Endothelial cell of umbilical vein (primary cell): ENCODE results near the gene MARF1. TPM values are rescaled to one million over a fixed set of nuclear protein-coding genes. Genes with fewer than 3 reads are reported as not detected.

ENCODE experiments used
- BruUV-seq: library from RNA; stranded (reverse); fragments of 400-500 nt; replicated peaks from 2 replicates; lab custom pipeline; 2021; lab: Mats Ljungman, UMichigan
- CTCF ChIA-PET: fragments of 300-600, 350-600 bp; sonication (Branson Sonifier 250); formaldehyde crosslinking; loops from one replicate; lab custom pipeline; 2021; ENCODE audit warnings: antibody characterized with exemption, inconsistent platforms; lab: Charles Lee
- POLR2A ChIA-PET: fragments of 300-600, 350-600 bp; sonication (Branson Sonifier 250); formaldehyde crosslinking; loops from one replicate; lab custom pipeline; 2021; ENCODE audit warnings: antibody characterized with exemption, inconsistent platforms; lab: Charles Lee
- DNase-seq: peaks from one replicate; pipeline ENCODE4 v3.0.0-alpha.2; 2011; ENCODE audit warnings: low read depth, low spot score
- FAIRE-seq: peaks from 2 replicates; lab custom pipeline; 2011; peaks lifted over from hg19 to GRCh38; lab: Jason Lieb, UNC
- H2AFZ ChIP-seq: 2 replicates; pipeline ENCODE4 v1.6.0; 2012; ENCODE audit warnings: low read depth, low read length, control low read depth, inconsistent platforms
- H3K27ac ChIP-seq: 2 replicates; pipeline ENCODE4 v1.5.1; 2011; ENCODE audit warnings: low read depth, mild to moderate bottlenecking, control low read depth, low read length, moderate library complexity; ENCODE audit not compliant: insufficient read depth
- H3K27me3 ChIP-seq, 2 experiments: 2 replicates each; pipeline versions ENCODE4 v1.6.0 to v1.6.1; 2011; ENCODE audit warnings: low read length in 2 of 2, mixed read lengths in 1 of 2; ENCODE audit not compliant: control insufficient read depth in 2 of 2, insufficient read depth in 2 of 2
- H3K36me3 ChIP-seq, 2 experiments: 2 replicates in 1 of 2; 3 replicates in 1 of 2; pipeline ENCODE4 v1.5.1; 2011; ENCODE audit warnings: low read length in 2 of 2, mild to moderate bottlenecking in 1 of 2, moderate library complexity in 1 of 2; ENCODE audit not compliant: control insufficient read depth in 2 of 2, insufficient read depth in 2 of 2; ENCODE audit errors: extremely low read depth in 1 of 2
- H3K4me1 ChIP-seq: 3 replicates; pipeline ENCODE4 v1.5.1; 2011; ENCODE audit warnings: mild to moderate bottlenecking, low read length; ENCODE audit not compliant: control insufficient read depth, insufficient read depth; ENCODE audit errors: extremely low read depth
- H3K4me2 ChIP-seq: 2 replicates; pipeline ENCODE4 v1.6.1; 2011; ENCODE audit warnings: low read length, control low read depth, mixed read lengths; ENCODE audit not compliant: insufficient read depth
- H3K4me3 ChIP-seq, 3 experiments: fragments of 200-600 bp in 1 of 3; sonication (generic), shearing (Covaris generic) in 1 of 3; replicated peaks in 1 of 3; 2 replicates each; pipeline ENCODE4 v1.5.1; 2011 to 2016; ENCODE audit warnings: control low read depth in 3 of 3, low read length in 3 of 3, mild to moderate bottlenecking in 2 of 3, inconsistent platforms in 1 of 3, low read depth in 1 of 3, moderate library complexity in 1 of 3; ENCODE audit not compliant: insufficient read depth in 1 of 3
- H3K79me2 ChIP-seq: 2 replicates; pipeline ENCODE4 v1.6.0; 2012; ENCODE audit warnings: low read length, inconsistent platforms; ENCODE audit not compliant: control insufficient read depth, insufficient read depth
- H3K9ac ChIP-seq: replicated peaks from 2 replicates; pipeline ENCODE3; 2011; ENCODE audit warnings: low read length, control low read depth; ENCODE audit not compliant: insufficient read depth; ENCODE audit errors: extremely low read depth
- H3K9me1 ChIP-seq: replicated peaks from 3 replicates; pipeline ENCODE4 v1.6.0; 2011; ENCODE audit warnings: mild to moderate bottlenecking, low read length; ENCODE audit not compliant: control insufficient read depth, insufficient read depth; ENCODE audit errors: extremely low read depth
- H3K9me3 ChIP-seq: replicated peaks from 2 replicates; pipeline ENCODE4 v1.5.1; 2012; ENCODE audit warnings: low read length, inconsistent platforms; ENCODE audit not compliant: control insufficient read depth, insufficient read depth
- H4K20me1 ChIP-seq: replicated peaks from 2 replicates; pipeline ENCODE3; 2011; ENCODE audit warnings: mild to moderate bottlenecking, low read length; ENCODE audit not compliant: control insufficient read depth, insufficient read depth; ENCODE audit errors: extremely low read depth
- EZH2 ChIP-seq: IDR thresholded peaks from 2 replicates; pipeline ENCODE4 v1.6.1; 2012; ENCODE audit warnings: borderline replicate concordance, low read depth, mild to moderate bottlenecking, moderate library complexity, low read length, inconsistent platforms; ENCODE audit not compliant: severe bottlenecking
- FOS ChIP-seq: IDR thresholded peaks from 2 replicates; pipeline ENCODE4 v1.6.1; 2011; ENCODE audit warnings: mild to moderate bottlenecking, low read length, moderate library complexity, borderline replicate concordance; ENCODE audit not compliant: insufficient read depth
- GATA2 ChIP-seq: IDR thresholded peaks from 2 replicates; pipeline ENCODE4 v1.7.0; 2011; ENCODE audit warnings: low read depth, mild to moderate bottlenecking, moderate library complexity, mixed read lengths, low read length; ENCODE audit not compliant: insufficient read length, insufficient read depth
- JUN ChIP-seq: IDR thresholded peaks from 2 replicates; pipeline ENCODE4 v1.6.1; 2011; ENCODE audit warnings: borderline replicate concordance, low read depth; ENCODE audit not compliant: insufficient read length, insufficient read depth
- MAX ChIP-seq: IDR thresholded peaks from 2 replicates; pipeline ENCODE4 v1.6.1; 2011; ENCODE audit not compliant: insufficient read depth, insufficient read length
- MYC ChIP-seq: IDR thresholded peaks from one replicate; pipeline ENCODE4 v1.6.1; 2011; ENCODE audit warnings: mild to moderate bottlenecking, low read depth, low read length
- POLR2A ChIP-seq: IDR thresholded peaks from 2 replicates; pipeline ENCODE4 v1.6.1; 2012; ENCODE audit warnings: low read depth, mild to moderate bottlenecking, control low read depth, low read length
- POLR2AphosphoS5 ChIP-seq: IDR thresholded peaks from 2 replicates; pipeline ENCODE4 v1.6.1; 2012; ENCODE audit warnings: low read depth, mild to moderate bottlenecking, control low read depth, low read length, moderate library complexity; ENCODE audit not compliant: insufficient read depth
- dilution Hi-C: fragments of 300-500 bp; cut with MboI; formaldehyde crosslinking; loops from one replicate; pipeline ENCODE4 v1.15.0; 2019; ENCODE audit warnings: low sequenced_read_pairs; ENCODE audit not compliant: extremely low pct_ligation_motif_present
- intact Hi-C: fragments of 100-400 bp; cut with micrococcal nuclease; formaldehyde crosslinking; loops from one replicate; pipeline ENCODE4 v1.10.0; 2022
- polyA plus RNA-seq, 4 experiments: library from polyadenylated mRNA; depleted of rRNA in 3 of 4; stranded (reverse) in 3 of 4; unstranded in 1 of 4; fragments of >200 nt; gene quantifications; 2 replicates each; pipeline versions ENCODE4 v1.2.1 to v1.2.3, GENCODE V29; 2011 to 2012; ENCODE audit warnings: missing spikeins in 1 of 4
- total RNA-seq: library from RNA; stranded (reverse); gene quantifications from 2 replicates; pipeline ENCODE4 v1.2.3, GENCODE V29; 2021
- TF ChIP-seq, protein P1 (sequence below), 2 donors: IDR thresholded peaks; 1 replicate in 1 of 2; 2 replicates in 1 of 2; pipeline ENCODE4 v1.5.1; 2011; ENCODE audit warnings: low read length in 2 of 2, mild to moderate bottlenecking in 2 of 2, moderate library complexity in 2 of 2, control low read depth in 1 of 2, inconsistent platforms in 1 of 2, low read depth in 1 of 2; ENCODE audit not compliant: insufficient read depth in 1 of 2; ENCODE audit errors: extremely low read depth in 1 of 2

Gene MARF1
- total and polyA plus RNA-seq, 2 donors (not counting 3 experiments of a cell fraction or from before 2014, with no cell fraction given), result 14.6 to 58.5 TPM

DNA sequence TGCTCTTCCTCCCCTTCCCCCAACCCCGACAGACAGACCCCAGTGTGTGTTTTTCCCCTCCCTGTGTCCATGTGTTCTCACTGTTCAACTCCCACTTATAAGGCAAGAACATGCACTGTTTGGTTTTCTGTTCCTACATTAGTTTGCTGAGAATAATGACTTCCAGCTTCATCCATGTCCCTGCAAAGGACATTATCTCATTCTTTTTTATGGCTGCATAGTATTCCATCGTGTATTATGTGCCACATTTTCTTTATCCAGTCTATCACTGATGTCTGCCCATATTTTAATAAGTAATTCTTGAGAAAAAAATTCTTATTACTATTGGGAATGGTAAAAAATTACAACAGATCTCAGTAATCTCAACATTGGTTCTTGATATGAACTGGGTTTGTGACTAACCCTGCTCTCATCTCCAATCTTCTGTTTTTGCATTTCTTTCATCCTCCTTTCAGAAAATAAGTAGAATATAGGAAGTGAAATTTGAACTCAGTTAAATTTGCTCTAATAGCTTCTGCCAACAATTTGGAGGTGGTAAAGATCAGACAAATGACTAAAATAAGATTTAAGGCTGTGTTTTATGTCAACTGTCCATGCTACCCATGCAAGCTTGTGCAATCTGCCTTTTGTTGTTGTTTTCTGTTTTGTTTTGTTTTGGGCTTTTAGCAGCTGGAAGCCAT is 11.1 kb downstream of the MARF1 start:
- H3K27ac ChIP-seq, result no peak overlapping the region
- H3K36me3 ChIP-seq, result peaks cover 19 to 22% of the 10 kb centered on the region in 2 experiments
- no peak for TF ChIP-seq POLR2A
- TF ChIP-seq JUN, result no peak
- no peak for TF ChIP-seq EZH2
- no peak for TF ChIP-seq GATA2
- TF ChIP-seq MYC, result no peak
- no peak for TF ChIP-seq FOS
- TF ChIP-seq, protein P1, sequence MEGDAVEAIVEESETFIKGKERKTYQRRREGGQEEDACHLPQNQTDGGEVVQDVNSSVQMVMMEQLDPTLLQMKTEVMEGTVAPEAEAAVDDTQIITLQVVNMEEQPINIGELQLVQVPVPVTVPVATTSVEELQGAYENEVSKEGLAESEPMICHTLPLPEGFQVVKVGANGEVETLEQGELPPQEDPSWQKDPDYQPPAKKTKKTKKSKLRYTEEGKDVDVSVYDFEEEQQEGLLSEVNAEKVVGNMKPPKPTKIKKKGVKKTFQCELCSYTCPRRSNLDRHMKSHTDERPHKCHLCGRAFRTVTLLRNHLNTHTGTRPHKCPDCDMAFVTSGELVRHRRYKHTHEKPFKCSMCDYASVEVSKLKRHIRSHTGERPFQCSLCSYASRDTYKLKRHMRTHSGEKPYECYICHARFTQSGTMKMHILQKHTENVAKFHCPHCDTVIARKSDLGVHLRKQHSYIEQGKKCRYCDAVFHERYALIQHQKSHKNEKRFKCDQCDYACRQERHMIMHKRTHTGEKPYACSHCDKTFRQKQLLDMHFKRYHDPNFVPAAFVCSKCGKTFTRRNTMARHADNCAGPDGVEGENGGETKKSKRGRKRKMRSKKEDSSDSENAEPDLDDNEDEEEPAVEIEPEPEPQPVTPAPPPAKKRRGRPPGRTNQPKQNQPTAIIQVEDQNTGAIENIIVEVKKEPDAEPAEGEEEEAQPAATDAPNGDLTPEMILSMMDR (IDR thresholded peaks at IDR 0.05; ENCODE audit: extremely low read depth in 1 of 2, insufficient read depth in 1 of 2, low read depth in 1 of 2, low read length in 2 of 2), result no peak
- no peak for TF ChIP-seq MAX
- no peak for TF ChIP-seq POLR2AphosphoS5
- H3K4me3 ChIP-seq, result no peak overlapping the region
- no peak overlapping the region for H2AFZ ChIP-seq
- H3K4me2 ChIP-seq, result no peak overlapping the region
- intact Hi-C loops (no loop called here), dilution Hi-C loops (no loop called here)
- ChIA-PET CTCF (interaction anchor here (1.7 kb wide), 1 partner anchor 11 kb away, joined by 9 read pairs; the partner anchor contains the start of gene MARF1), POLR2A (no interaction called here)
- no peak for FAIRE-seq
- no TSS peak for BruUV-seq
- H3K9me1 ChIP-seq, result no peaks in the 10 kb centered on the region
- no peak for DNase-seq
- no peaks in the 10 kb centered on the region for H3K79me2 ChIP-seq
- no peak overlapping the region for H3K9ac ChIP-seq
- no peaks in the 10 kb centered on the region for H3K27me3 ChIP-seq
- H4K20me1 ChIP-seq, result no peaks in the 10 kb centered on the region
- H3K9me3 ChIP-seq, result no peaks in the 10 kb centered on the region
- H3K4me1 ChIP-seq, result no peaks in the 10 kb centered on the region
